Right lung (tissue), 5 donors: ENCODE data around the gene ORM1. TPM values are rescaled to one million over a fixed set of nuclear protein-coding genes. Genes with fewer than 3 reads are reported as not detected.
"Not testable (repeated sequence)": the region's sequence is repeated elsewhere in the genome, so short reads cannot be mapped to it uniquely, and the experiment has no call there.

ENCODE experiments used
- DNase-seq, 2 donors: peaks; one replicate each; pipeline ENCODE4 v3.0.0-alpha.2; 2013
- polyA plus RNA-seq, 5 donors: library from polyadenylated mRNA; unstranded; fragments of 120-200 nt; gene quantifications; one replicate each; pipeline versions ENCODE4 v1.2.1 to v1.2.3, GENCODE V29; 2013; ENCODE audit warnings: inconsistent platforms in 1 of 5, low replicate concordance in 1 of 5; ENCODE audit not compliant: insufficient read length in 5 of 5, insufficient read depth in 1 of 5

The ORM1 gene
- polyA plus RNA-seq, 5 donors: 1.9 to 6.7 (median 4.3) TPM

DNA sequence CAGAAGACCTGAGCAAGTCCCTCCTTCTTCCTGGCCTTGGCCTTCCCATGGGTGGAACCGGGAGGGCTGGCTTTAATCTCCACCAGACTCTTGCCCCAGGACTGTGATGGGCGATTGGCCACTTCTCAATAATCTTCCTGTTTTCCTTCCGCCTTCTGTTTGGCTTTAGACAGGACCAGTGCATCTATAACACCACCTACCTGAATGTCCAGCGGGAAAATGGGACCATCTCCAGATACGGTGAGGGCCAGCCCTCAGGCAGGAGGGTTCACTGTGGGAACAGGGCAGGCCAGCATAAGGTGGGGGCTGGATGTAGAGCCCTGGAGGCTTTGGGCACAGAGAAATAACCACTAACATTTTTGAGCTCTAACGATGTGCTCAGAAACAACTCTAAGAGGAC is 951 bp downstream of the ORM1 start:
- DNase-seq: not testable (repeated sequence)

DNA sequence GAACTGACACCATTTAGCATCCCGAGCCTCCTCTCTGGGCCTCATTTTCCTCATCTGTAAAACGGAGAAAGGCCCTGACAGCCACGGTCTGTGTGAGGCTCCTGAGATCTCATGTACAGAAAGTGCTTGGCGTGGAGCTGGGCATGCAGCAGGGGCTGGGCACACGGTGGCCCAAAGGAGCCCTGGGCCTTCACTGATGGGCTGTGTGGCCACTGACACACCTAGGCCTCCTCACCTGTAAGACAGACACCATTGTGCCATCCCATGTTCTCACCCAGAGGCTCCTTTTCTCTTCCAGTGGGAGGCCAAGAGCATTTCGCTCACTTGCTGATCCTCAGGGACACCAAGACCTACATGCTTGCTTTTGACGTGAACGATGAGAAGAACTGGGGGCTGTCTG is 1.6 kb downstream of the ORM1 start:
- DNase-seq: no peak

DNA sequence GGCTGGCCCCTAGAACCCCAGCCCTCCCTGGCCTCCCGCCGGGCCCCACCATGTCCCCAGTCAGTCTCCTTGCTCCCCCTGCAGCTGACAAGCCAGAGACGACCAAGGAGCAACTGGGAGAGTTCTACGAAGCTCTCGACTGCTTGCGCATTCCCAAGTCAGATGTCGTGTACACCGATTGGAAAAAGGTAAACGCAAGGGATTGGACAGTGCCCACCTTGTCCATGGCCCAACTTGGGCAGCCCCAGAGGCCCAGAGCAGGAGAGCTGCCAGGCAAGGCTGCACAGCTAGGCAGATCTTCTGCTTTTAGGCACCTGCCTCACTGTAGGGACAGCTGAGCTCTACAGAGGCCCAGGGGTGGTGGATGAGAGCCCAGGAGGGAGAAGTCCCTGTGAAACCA is 2.1 kb downstream of the ORM1 start:
- DNase-seq: not testable (repeated sequence)

DNA sequence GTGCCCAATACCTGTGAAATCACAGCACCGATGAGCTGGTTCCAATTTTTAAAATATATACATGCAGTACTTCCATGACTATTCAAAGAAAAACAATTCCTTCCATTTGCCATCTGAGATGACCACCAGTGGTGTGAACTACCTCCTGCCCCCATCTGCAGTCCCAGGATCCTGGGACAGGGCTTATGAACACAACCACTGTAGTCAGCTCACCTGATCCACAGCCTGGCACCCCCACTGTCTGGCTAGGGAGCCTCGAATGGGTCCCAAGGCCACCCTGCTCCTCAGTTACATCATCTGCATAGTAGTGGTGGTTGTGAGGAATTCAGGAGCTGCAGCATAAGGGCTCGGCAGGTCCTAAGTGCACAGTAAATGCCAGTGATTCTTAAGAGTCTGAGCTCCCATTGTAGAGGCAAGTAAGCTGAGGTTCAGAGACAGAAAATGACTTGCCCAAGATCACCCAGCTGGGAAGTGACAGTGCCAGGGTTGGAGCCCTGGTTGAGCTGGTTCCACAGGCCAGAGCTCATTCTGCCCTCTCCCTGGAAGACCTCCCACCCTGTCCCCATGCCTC is 2.9 kb downstream of the ORM1 start:
- not testable (repeated sequence) for DNase-seq

DNA sequence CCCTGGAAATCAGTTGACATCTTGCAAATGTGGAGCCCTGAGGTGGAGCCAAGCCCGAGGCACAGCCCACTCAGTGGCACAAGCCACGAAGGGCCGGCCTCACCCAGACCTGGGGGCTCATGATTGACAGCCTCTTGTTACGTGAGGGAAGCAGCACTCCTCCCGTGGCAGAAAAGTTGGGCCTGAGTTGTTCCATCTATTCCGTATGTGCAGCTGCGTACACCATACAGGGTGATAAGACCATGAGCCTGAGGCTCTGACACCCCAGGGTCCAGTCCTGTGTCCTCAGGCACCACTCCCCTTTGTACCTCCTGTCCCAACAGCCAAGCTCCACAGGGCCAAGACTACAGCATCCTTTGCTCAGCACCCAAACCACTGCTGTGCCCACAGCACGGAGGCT is 4.9 kb downstream of the ORM1 start:
- DNase-seq: no peak

DNA sequence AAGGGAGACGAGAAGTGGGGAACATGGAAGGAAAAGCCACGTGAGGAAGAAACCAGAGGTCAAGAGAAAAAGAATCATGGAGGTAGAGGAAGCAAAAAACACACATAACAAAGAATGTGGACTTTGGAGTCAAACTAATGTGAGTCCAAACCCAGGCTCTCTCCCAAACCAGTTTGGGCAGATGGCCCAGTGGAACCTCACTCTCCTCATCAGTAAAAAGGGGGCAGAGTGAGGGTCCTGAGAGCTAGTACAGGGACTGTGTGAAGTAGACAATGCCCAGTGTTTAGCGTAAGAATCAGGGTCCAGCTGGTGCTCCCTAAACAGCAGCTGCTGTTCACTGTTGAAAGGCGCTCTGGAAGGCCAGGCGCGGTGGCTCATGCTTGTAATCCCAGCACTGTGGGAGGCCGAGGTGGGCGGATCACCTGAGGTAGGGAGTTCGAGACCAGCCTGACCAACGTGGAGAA is 5.5 kb downstream of the ORM1 start:
- not testable (repeated sequence) for DNase-seq

DNA sequence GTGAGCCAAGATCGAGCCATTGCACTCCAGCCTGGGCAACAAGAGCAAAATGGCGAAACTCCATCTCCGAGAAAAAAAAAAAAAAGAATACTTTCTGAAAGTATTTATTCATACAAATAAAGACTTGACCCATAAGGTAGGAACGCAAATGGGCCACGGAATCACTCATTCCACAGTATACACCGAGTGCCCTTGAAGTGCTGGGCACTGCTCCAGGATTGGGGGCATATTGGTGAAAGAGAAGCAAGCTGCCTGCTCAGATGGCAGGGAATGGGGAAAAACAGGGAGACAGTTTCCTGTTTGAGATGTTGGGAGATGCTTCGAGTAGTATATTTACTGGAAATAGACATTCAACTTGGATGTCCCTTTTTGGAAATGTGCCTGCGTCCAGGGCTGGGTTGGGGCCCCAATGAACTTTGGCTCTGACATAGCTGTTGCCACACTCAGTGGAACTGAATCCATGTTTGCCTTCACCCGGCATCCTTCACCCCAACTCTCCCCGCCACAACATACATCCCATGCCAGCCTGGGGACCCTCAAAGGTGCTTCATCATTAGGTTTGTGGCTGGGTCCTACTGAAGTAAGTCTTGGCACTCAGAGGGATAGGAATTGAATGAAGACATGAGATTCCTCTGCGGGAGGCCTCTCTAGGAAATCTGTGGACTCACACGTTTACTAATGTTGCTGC is 6.2 kb downstream of the ORM1 start:
- DNase-seq: not testable (repeated sequence)

DNA sequence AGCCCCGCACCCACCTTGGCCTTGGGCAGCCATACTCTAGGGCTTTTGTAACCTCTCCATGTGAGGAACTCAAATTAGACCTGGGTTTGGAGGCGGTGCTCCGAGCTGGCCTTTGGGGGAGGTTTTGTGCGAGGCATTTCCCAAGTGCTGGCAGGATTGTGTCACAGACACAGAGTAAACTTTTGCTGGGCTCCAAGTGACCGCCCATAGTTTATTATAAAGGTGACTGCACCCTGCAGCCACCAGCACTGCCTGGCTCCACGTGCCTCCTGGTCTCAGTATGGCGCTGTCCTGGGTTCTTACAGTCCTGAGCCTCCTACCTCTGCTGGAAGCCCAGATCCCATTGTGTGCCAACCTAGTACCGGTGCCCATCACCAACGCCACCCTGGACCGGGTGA is 6.7 kb downstream of the ORM1 start, which contains the start of gene ORM2:
Gene ORM2, plus strand, starts transcription at position 245 of the 398 bp plus-strand sequence. Its CDS starts 36 bp downstream, at position 281.
- not testable (repeated sequence) for DNase-seq

DNA sequence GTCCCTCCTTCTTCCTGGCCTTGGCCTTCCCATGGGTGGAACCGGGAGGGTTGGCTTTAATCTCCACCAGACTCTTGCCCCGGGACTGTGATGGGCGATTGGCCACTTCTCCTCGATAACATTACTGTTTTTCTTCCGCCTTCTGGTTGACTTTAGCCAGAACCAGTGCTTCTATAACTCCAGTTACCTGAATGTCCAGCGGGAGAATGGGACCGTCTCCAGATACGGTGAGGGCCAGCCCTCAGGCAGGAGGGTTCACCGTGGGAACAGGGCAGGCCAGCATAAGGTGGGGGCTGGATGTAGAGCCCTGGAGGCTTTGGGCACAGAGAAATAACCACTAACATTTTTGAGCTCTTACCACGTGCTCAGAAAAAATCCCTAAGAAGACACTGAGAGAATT is 7.7 kb downstream of the ORM1 start:
- no peak for DNase-seq

DNA sequence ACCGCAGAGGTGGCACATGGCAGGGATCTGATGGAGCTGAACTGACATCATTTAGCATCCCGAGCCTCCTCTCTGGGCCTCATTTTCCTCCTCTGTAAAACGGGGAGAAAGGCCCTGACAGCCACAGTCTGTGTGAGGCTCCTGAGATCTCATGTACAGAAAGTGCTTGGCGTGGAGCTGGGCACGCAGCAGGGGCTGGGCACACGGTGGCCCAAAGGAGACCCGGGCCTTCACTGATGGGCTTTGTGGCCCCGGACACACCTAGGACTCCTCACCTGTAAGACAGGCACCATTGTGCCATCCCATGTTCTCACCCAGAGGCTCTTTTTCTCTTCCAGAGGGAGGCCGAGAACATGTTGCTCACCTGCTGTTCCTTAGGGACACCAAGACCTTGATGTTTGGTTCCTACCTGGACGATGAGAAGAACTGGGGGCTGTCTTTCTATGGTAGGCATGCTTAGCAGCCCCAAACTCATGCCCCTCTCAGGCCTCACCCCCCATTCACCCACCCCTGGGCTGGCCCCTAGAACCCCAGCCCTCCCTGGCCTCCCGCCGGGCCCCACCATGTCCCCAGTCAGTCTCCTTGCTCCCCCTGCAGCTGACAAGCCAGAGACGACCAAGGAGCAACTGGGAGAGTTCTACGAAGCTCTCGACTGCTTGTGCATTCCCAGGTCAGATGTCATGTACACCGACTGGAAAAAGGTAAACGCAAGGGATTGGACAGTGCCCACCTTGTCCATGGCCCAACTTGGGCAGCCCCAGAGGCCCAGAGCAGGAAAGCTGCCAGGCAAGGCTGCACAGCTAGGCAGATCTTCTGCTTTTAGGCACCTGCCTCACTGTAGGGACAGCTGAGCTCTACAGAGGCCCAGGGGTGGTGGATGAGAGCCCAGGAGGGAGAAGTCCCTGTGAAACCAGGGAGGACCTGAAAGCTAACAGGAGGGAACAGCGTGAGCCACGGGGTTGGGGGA is 8.6 kb downstream of the ORM1 start:
- DNase-seq: not testable (repeated sequence)

DNA sequence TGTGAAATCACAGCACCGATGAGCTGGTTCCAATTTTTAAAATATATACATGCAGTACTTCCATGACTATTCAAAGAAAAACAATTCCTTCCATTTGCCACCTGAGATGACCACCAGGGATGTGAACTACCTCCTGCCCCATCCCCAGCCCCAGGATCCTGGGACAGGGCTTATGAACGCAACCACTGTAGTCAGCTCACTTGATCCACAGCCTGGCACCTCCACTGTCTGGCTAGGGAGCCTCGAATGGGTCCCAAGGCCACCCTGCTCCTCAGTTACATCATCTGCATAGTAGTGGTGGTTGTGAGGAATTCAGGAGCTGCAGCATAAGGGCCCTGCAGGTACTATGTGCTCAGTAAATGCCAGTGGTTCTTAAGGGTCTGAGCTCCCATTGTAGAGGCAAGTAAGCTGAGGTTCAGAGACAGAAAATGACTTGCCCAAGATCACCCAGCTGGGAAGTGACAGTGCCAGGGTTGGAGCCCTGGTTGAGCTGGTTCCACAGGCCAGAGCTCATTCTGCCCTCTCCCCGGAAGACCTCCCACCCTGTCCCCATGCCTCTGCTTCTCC is 9.7 kb downstream of the ORM1 start:
- DNase-seq: not testable (repeated sequence)

DNA sequence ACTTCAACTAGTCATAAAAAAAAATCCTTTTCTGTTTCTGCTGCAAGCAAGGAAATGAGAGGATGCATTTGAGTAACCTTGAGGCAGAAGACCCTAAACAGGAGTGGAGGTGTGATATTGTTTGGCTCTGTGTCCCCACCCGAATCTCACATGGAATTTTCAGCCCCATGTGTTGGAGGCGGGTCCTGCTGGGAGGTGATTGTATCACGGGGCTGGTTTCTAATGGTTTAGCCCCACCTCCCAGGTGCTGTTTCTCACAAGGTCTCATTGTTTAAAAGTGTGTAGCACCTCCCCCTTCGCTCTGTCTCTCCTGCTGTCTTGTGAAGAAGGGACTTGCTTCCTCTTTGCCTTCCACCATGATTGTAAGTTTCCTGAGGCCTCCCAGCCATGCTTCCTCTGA is 10.8 kb downstream of the ORM1 start:
- not testable (repeated sequence) for DNase-seq

DNA sequence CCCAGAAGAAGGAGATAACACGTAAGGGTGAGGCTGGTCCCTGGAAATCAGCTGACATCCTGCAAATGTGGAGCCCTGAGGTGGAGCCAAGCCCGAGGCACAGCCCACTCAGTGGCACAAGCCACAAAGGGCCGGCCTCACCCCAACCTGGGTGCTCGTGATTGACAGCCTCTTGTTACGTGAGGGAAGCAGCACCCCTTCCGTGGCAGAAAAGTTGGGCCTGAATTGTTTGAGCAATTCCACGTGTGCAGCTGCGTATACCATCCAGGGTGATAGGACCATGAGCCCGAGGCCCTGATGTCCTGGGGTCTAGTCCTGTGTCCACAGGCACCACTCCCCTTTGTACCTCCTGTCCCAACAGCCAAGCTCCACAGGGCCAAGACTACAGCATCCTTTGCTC is 11.6 kb downstream of the ORM1 start:
- no peak for DNase-seq

DNA sequence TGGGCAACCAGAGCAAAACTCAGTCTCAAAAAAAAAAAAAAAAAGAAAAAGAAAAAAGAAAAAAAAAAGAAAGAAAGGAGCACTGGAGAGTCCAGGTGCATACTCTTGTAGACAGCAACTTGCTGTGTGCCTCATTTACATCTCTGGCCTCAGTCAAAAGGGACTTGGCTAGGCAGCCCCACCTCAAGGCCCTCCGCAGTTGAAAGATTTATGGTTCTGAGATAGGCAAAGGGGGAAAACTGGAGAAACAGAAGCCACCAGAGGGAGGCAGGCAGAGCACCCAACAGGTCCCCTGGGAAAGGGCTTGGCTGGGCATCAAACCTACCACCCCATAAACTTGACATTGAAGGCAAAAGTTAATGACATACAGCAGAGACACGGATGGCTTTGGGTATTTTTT is 12.8 kb downstream of the ORM1 start:
- no peak for DNase-seq

DNA sequence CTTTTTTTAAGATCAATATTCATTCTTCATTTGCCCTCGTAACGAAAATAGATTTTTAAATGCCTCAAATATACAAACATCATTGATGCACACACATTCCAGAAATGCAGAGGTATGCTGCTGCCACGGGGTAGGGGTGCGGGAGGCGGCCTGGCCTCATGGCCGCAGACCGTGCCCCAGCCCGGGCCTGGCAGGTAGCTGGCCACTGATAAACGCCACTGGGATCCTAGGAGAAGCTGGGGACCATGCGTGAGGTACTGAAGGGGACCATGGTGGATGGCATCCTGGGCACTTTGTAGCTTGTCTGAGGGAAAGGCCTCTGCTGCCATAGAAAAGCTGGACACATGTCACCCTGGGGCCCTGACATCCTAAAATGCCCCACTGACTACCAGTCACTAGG is 13.3 kb downstream of the ORM1 start:
- DNase-seq: no peak

DNA sequence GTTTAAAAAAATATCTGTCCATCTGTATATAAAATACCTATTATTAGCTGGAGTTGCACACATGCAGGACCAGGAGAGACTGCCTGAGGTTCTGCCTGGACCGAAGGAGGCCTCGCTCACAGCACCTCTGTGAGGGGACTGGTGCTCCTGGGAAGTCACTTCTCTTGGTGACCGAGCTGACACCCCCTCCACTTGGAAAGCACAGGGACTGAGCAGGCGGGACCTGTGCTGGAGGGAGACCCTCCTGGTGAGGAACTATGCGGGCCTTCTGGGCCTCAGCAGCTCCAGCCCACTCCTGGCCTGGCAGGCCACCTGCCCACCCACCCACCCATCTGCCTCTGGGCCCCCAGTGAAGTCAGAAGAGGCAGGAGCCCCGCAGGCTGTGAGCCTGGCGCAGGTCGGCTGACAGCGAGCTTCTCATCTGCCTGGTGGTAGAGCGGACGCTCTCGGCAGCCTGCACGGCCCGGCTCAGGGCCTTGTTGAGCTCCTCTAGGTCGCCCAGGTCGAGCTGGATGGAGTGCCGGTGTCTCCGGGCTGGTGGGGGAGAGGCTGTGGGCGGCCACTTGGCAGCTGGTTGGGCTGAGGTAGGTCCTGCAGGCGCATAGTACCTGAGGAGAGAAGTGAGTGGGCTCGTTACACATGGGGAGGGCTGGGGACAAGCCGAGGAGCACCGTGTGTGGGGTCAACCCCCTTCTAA is 13.9 kb downstream of the ORM1 start:
- no peak for DNase-seq

DNA sequence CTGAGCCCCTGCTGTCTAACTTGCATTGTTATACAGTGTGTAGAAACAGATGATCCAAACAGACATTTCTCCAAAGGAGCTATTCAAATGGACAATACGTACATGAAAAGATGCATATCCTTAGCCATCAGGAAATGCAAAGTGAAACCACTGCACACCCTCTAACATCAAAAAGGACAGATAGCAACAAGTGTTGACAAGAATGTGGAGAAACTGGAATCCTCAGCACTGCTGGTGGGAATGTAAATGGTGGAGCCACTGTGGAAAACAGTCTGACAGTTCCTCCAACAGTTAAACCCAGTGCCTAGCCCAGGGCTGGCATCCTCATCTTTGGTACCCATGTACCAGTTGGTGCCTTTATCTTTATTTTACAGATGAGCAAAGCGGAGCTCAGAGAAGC is 15.3 kb downstream of the ORM1 start:
- no peak for DNase-seq

DNA sequence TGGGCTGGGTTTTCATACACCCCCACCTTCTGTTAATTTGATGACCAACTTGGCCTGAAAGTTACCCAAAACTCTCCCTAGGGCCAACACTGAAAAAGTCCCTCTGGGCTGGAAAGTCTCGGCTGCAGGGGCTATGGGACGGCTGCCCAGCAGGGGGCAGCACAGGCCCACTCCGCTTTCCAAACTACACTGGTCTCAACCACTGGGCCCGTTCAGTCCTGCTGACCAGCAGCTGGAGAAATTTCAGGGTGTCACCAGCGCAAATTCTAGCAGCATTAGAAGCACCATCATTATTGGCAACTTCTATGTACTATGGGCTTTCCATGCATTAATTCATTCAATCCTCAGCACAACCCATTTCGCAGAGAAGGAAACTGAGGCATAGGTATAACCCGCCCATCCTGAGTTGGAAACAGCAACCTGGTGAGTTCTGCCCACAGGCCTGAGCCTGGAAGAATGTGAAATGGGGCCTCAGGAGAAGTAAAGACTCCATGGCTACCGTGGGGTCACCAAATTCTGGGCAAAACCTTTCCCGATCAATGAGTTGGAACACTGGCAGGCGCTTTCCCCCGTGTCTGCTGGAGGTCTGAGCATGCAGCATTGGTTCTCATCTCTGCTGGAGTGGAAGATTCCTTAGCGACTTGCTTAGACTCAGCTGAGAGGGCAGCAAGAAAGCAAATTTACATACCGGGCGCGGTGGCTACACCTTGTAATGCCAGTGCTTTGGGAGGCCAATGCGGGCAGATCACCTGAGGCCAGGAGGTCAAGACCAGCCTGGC is 16.4 kb downstream of the ORM1 start:
- DNase-seq: peak in 1 of 2 donors; percentile 13

DNA sequence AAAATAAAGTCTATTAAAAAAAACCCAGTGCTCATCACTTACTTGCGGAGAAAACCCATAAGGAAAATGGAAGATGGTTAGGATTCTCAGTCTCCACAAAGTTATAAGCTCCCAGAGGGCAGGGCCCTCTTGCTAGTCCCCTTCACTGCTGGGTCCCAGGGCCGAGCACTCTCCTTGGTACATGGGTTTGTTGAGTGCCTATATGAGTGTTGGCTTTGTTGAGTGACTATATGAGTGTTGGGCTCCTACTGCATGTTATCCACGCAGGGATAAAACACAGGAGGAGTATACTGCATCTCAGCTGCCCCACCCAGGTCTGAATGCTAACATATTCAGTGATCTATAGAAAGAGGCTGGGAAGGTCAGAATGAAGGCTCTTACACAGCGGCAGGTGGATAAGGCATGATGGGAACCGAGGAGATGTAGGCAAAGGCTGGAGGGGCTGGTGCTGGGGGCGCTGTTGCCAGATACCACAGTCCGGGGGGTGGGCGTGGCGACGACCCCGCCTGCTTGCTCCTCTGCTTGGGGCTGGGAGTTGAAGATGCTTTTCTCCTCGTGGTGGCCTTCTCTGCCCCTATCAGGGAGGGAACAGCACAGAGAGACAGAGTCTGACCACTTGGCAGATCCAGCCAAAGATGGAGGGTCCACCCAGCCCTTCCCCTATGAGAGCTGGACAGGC is 18.4 kb downstream of the ORM1 start:
- DNase-seq: no peak

DNA sequence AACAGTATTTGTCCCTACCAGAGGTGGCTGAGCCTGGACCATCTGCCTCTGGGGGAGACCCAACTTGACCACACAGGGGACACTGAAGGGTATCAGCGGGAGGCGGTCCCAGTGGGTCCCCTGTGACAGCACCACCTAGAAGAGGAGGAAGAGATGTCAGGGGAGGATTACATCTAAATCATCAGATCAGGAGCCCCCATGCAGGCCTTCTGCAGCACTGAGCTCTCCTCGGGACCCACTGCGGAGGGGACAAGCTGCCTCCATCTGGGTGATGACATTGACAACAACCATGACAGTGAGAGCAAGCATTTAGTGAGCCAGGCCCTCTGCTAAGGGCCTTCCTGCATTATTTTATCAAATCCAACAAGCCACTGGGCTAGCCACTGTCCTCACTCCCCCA is 19.1 kb downstream of the ORM1 start:
- DNase-seq: no peak
